ENCODE results near the gene COL2A1.

GRCh38 chr12:47984331-47984801 lies 19.9 kb downstream of the COL2A1 start:
- TF ChIP-seq POLR2A (IDR thresholded peaks at IDR 0.05), result no peak
- TF ChIP-seq CTCF (IDR thresholded peaks at IDR 0.05), result no peak
